Skin epidermis (tissue), 12 donors: ENCODE results near the gene CLK2.
"Not testable (repeated sequence)": the region's sequence is repeated elsewhere in the genome, so short reads cannot be mapped to it uniquely, and the experiment has no call there.

Source experiments
- H3K27ac ChIP-seq, 21 experiments: fragments of 200-600 bp; sonication (generic) in 11 of 21; one replicate each; pipeline ENCODE4 v1.5.0; 2020; ENCODE audit warnings: mild to moderate bottlenecking in 3 of 21, inconsistent platforms in 2 of 21, moderate library complexity in 2 of 21
- H3K4me3 ChIP-seq, 7 experiments: fragments of 200-600 bp; sonication (generic) in 2 of 7; one replicate each; pipeline ENCODE4 v1.5.0; 2020; ENCODE audit warnings: inconsistent platforms in 2 of 7, mild to moderate bottlenecking in 2 of 7, moderate library complexity in 1 of 7

The CLK2 gene

GRCh38 chr1:155300553-155301329 lies 27.4 kb upstream of the CLK2 start:
- H3K4me3 ChIP-seq, result no peak overlapping the region

GRCh38 chr1:155300024-155300423 lies 26.7 kb upstream of the CLK2 start:
- no peak overlapping the region for H3K4me3 ChIP-seq
- no peak overlapping the region for H3K27ac ChIP-seq

More at GRCh38 chr1:155300553-155301329, 27.4 kb upstream of the CLK2 start:
- H3K27ac ChIP-seq, result no peak overlapping the region

GRCh38 chr1:155297384-155297783 lies 24.1 kb upstream of the CLK2 start:
- H3K4me3 ChIP-seq, result no peak overlapping the region
- H3K27ac ChIP-seq, result no peak overlapping the region

- no peak overlapping the region for H3K4me3 ChIP-seq
- H3K27ac ChIP-seq, result no peak overlapping the region
Measured at GRCh38 chr1:155296661-155297060, 23.4 kb upstream of the CLK2 start.

- Histone ChIP-seq H3K27ac (no peak overlapping the region), H3K4me3 (no peak overlapping the region)
Measured at GRCh38 chr1:155295942-155296267, 22.6 kb upstream of the CLK2 start.

- peak overlapping the region in 5 of 7 experiments; percentile 1 to 26 (median 6) for H3K4me3 ChIP-seq
- H3K27ac ChIP-seq, result peak overlapping the region in 1 of 21 experiments; percentile 3
Measured at GRCh38 chr1:155295183-155295941, 22.1 kb upstream of the CLK2 start.

- Histone ChIP-seq H3K4me3 (peak overlapping the region in 4 of 7 experiments; percentile 1 to 26 (median 10)), H3K27ac (no peak overlapping the region)
Measured at GRCh38 chr1:155294520-155295182, 21.3 kb upstream of the CLK2 start.

GRCh38 chr1:155293086-155293749 lies 19.9 kb upstream of the CLK2 start:
- H3K27ac ChIP-seq, result no peak overlapping the region
- no peak overlapping the region for H3K4me3 ChIP-seq

GRCh38 chr1:155291006-155291405 lies 17.7 kb upstream of the CLK2 start:
- H3K27ac ChIP-seq, H3K4me3 ChIP-seq: not testable (repeated sequence)

GRCh38 chr1:155287987-155288543 lies 14.8 kb upstream of the CLK2 start:
- H3K4me3 ChIP-seq, result no peak overlapping the region
- H3K27ac ChIP-seq, result no peak overlapping the region

- Histone ChIP-seq H3K27ac (no peak overlapping the region), H3K4me3 (no peak overlapping the region)
Measured at GRCh38 chr1:155286544-155286943, 13.2 kb upstream of the CLK2 start.

GRCh38 chr1:155285631-155286044 lies 12.3 kb upstream of the CLK2 start:
- H3K4me3 ChIP-seq, result no peak overlapping the region
- no peak overlapping the region for H3K27ac ChIP-seq

- Histone ChIP-seq H3K4me3 (no peak overlapping the region), H3K27ac (no peak overlapping the region)
Measured at GRCh38 chr1:155285063-155285462, 11.8 kb upstream of the CLK2 start.

- no peak overlapping the region for H3K4me3 ChIP-seq
- H3K27ac ChIP-seq, result no peak overlapping the region
Measured at GRCh38 chr1:155284476-155284875, 11.2 kb upstream of the CLK2 start.

- Histone ChIP-seq H3K4me3 (no peak overlapping the region), H3K27ac (no peak overlapping the region)
Measured at GRCh38 chr1:155282488-155283091, 9.3 kb upstream of the CLK2 start.

GRCh38 chr1:155279268-155279667 lies 6.0 kb upstream of the CLK2 start:
- Histone ChIP-seq H3K27ac (no peak overlapping the region), H3K4me3 (no peak overlapping the region)

GRCh38 chr1:155278689-155279160 lies 5.4 kb upstream of the CLK2 start:
- Histone ChIP-seq H3K4me3 (peak overlapping the region in 1 of 7 experiments; percentile 75), H3K27ac (no peak overlapping the region)

GRCh38 chr1:155277902-155278688 lies 4.8 kb upstream of the CLK2 start:
- peak overlapping the region; percentile 52 to 82 (median 71) for H3K4me3 ChIP-seq
- peak overlapping the region in 17 of 21 experiments; percentile 5 to 83 (median 67) for H3K27ac ChIP-seq
